Thyroid gland (tissue), 4 donors: Measurements from ENCODE around the gene SYNE3.

Source experiments
- POLR2A ChIP-seq, 2 donors: fragments of 450-650 bp; IDR thresholded peaks; one replicate each; pipeline ENCODE4 v1.6.1; 2017; ENCODE audit warnings: antibody characterized with exemption in 2 of 2, mild to moderate bottlenecking in 2 of 2, moderate library complexity in 1 of 2
- TF ChIP-seq, protein P1 (sequence below), 6 experiments: fragments of 200-600 bp in 3 of 6; fragments of 450-650 bp in 3 of 6; sonication (generic) in 3 of 6; IDR thresholded peaks; one replicate each; pipeline ENCODE4 v1.5.1; 2016 to 2019; ENCODE audit warnings: antibody characterized with exemption in 6 of 6, mild to moderate bottlenecking in 2 of 6, inconsistent platforms in 1 of 6, moderate library complexity in 1 of 6

- TF ChIP-seq, protein P1, sequence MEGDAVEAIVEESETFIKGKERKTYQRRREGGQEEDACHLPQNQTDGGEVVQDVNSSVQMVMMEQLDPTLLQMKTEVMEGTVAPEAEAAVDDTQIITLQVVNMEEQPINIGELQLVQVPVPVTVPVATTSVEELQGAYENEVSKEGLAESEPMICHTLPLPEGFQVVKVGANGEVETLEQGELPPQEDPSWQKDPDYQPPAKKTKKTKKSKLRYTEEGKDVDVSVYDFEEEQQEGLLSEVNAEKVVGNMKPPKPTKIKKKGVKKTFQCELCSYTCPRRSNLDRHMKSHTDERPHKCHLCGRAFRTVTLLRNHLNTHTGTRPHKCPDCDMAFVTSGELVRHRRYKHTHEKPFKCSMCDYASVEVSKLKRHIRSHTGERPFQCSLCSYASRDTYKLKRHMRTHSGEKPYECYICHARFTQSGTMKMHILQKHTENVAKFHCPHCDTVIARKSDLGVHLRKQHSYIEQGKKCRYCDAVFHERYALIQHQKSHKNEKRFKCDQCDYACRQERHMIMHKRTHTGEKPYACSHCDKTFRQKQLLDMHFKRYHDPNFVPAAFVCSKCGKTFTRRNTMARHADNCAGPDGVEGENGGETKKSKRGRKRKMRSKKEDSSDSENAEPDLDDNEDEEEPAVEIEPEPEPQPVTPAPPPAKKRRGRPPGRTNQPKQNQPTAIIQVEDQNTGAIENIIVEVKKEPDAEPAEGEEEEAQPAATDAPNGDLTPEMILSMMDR (IDR thresholded peaks at IDR 0.05): no peak
- no peak for TF ChIP-seq POLR2A (IDR thresholded peaks at IDR 0.05)
Observed at GRCh38 chr14:95511687-95512086, 4.8 kb downstream of the SYNE3 start.
